ENCODE data around the gene PTPRM. TPM values are rescaled to one million over a fixed set of nuclear protein-coding genes. Genes with fewer than 3 reads are reported as not detected.
A peak's percentile ranks its signal among the peaks of the same experiment; 100 is the strongest.

The PTPRM gene
- total RNA-seq, 1 donor from 2014 or later = 42.1 TPM

- no peak for FAIRE-seq
- TF ChIP-seq CTCF (IDR thresholded peaks at IDR 0.05; ENCODE audit: insufficient read depth, low read length, severe bottlenecking) = no peak
- Histone ChIP-seq H3K4me3 (ENCODE audit: low read depth, low read length) (no peak overlapping the region), H3K36me3 (ENCODE audit: control insufficient read depth, insufficient read depth, low read length) (no peaks in the 10 kb centered on the region), H3K27me3 (ENCODE audit: control insufficient read depth, insufficient read depth, low read length) (no peaks in the 10 kb centered on the region)
- DNase-seq (ENCODE audit: low read depth) = no peak
Measured at GRCh38 chr18:7626175-7626921, 59.2 kb downstream of the PTPRM start.

GRCh38 chr18:7626922-7627440 is 59.9 kb downstream of the PTPRM start:
- no peak for FAIRE-seq
- H3K36me3 ChIP-seq (ENCODE audit: control insufficient read depth, insufficient read depth, low read length) = no peaks in the 10 kb centered on the region
- H3K4me3 ChIP-seq (ENCODE audit: low read depth, low read length) = no peak overlapping the region
- H3K27me3 ChIP-seq (ENCODE audit: control insufficient read depth, insufficient read depth, low read length) = no peaks in the 10 kb centered on the region
- peak; percentile 69 for DNase-seq (ENCODE audit: low read depth)
- peak; percentile 22 for TF ChIP-seq CTCF (IDR thresholded peaks at IDR 0.05; ENCODE audit: insufficient read depth, low read length, severe bottlenecking)

- Histone ChIP-seq H3K27me3 (ENCODE audit: control insufficient read depth, insufficient read depth, low read length) (no peaks in the 10 kb centered on the region), H3K4me3 (ENCODE audit: low read depth, low read length) (no peak overlapping the region), H3K36me3 (ENCODE audit: control insufficient read depth, insufficient read depth, low read length) (no peaks in the 10 kb centered on the region)
- TF ChIP-seq CTCF (IDR thresholded peaks at IDR 0.05; ENCODE audit: insufficient read depth, low read length, severe bottlenecking) = no peak
- FAIRE-seq (no peak), DNase-seq (ENCODE audit: low read depth) (no peak)
Measured at GRCh38 chr18:7629416-7629815, 62.3 kb downstream of the PTPRM start.

- H3K4me3 ChIP-seq (ENCODE audit: low read depth, low read length) = no peak overlapping the region
- no peak for TF ChIP-seq CTCF (IDR thresholded peaks at IDR 0.05; ENCODE audit: insufficient read depth, low read length, severe bottlenecking)
- H3K36me3 ChIP-seq (ENCODE audit: control insufficient read depth, insufficient read depth, low read length) = no peaks in the 10 kb centered on the region
- DNase-seq (ENCODE audit: low read depth) = no peak
- FAIRE-seq = no peak
- no peaks in the 10 kb centered on the region for H3K27me3 ChIP-seq (ENCODE audit: control insufficient read depth, insufficient read depth, low read length)
Measured at GRCh38 chr18:7630731-7631442, 63.8 kb downstream of the PTPRM start.

- FAIRE-seq = no peak
- Histone ChIP-seq H3K36me3 (ENCODE audit: control insufficient read depth, insufficient read depth, low read length) (no peaks in the 10 kb centered on the region), H3K27me3 (ENCODE audit: control insufficient read depth, insufficient read depth, low read length) (no peaks in the 10 kb centered on the region), H3K4me3 (ENCODE audit: low read depth, low read length) (no peak overlapping the region)
- no peak for DNase-seq (ENCODE audit: low read depth)
- no peak for TF ChIP-seq CTCF (IDR thresholded peaks at IDR 0.05; ENCODE audit: insufficient read depth, low read length, severe bottlenecking)
Measured at GRCh38 chr18:7632152-7633098, 65.3 kb downstream of the PTPRM start.

Measured in bronchial epithelial cell (primary cell).